ENCODE data around the gene TINAGL1. TPM values are rescaled to one million over a fixed set of nuclear protein-coding genes. Genes with fewer than 3 reads are reported as not detected.

Gene TINAGL1
- total and polyA plus RNA-seq, 12 donors = 139 to 336 (median 203) TPM

DNA sequence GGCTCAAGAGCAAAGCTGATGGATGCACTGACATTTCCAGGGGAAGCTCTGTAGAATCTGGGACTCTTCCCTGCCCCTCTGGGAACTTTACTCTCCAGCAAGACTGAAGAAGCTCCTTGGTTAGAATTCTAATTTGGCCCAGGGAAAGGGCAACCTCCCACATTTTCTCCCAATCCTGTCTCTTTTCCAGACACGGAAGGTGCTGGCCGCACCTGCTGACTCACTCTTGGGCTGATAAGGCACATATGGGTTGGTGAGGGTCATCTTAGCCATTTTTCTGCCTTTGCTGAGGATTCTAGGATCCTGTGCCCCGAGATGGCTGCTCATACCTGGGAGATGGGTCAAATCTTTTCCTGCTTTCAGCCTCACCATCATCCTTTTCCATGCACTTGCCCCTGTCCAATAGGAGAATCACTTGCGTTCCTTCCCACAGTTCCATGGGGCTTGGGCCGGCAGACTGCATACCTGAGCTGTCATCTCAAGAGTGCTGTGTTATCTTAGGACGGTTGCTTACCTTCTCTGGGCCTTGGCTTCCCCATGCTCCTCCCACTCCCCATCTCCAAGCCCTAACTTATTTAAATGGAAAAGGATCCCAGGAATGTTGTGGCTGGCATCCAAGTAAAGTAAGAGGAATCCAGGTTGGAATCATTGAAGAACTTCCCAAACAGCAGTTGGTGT lies 1.3 kb downstream of the TINAGL1 start:
- DNase-seq (no peak), ATAC-seq (peak in 1 of 8 donors; percentile 18)
- Histone ChIP-seq H3K36me3 (peaks cover 0 to 13% (median 0%) of the 10 kb centered on the region in 9 donors), H3K4me1 (peaks cover 40 to 76% (median 72%) of the 10 kb centered on the region in 9 donors), H3K27ac (peak overlapping the region; percentile 89 to 99 (median 97)), H3K27me3 (peaks cover 0 to 14% (median 0%) of the 10 kb centered on the region in 7 donors), H3K4me3 (peak overlapping the region; percentile 70 to 98 (median 91)), H3K9me3 (no peaks in the 10 kb centered on the region)
- intact Hi-C loops (cut with DNase I) = loop anchor here in 1 of 10 donors (10.0 kb wide), 1 partner anchor 217 kb away; no protein-coding TSS in a partner anchor
- TF ChIP-seq, protein P1, sequence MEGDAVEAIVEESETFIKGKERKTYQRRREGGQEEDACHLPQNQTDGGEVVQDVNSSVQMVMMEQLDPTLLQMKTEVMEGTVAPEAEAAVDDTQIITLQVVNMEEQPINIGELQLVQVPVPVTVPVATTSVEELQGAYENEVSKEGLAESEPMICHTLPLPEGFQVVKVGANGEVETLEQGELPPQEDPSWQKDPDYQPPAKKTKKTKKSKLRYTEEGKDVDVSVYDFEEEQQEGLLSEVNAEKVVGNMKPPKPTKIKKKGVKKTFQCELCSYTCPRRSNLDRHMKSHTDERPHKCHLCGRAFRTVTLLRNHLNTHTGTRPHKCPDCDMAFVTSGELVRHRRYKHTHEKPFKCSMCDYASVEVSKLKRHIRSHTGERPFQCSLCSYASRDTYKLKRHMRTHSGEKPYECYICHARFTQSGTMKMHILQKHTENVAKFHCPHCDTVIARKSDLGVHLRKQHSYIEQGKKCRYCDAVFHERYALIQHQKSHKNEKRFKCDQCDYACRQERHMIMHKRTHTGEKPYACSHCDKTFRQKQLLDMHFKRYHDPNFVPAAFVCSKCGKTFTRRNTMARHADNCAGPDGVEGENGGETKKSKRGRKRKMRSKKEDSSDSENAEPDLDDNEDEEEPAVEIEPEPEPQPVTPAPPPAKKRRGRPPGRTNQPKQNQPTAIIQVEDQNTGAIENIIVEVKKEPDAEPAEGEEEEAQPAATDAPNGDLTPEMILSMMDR (IDR thresholded peaks at IDR 0.05) = no peak
- WGBS, 2 donors = 34 to 37% methylated on average over 6 of the region's 6 CpGs

DNA sequence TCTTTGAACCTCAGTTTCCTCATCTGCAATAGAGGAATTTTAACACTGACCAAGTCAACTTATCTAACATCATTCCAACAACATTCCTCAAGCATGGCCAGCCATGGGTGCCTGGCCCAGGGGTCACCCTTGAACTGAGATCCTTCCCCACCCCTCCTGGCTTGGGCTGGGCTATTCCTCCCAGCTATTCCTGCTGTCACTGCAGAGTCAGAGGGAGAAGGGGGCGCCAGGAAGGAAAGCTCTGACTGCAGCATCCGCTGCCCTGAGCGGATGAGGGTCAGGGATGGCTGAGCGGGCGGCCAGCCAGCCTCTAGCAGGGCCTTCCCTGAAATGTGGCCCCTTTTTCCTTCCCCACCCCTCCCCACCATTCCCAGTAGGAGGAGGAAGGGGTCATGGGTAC lies 3.1 kb downstream of the TINAGL1 start:
- Histone ChIP-seq H3K9me3 (no peaks in the 10 kb centered on the region), H3K4me1 (peaks cover 39 to 76% (median 73%) of the 10 kb centered on the region in 9 donors), H3K27me3 (peaks cover 0 to 14% (median 0%) of the 10 kb centered on the region in 7 donors), H3K4me3 (peak overlapping the region; percentile 26 to 63 (median 48)), H3K27ac (peak overlapping the region; percentile 71 to 96 (median 94)), H3K36me3 (peaks cover 0 to 28% (median 5%) of the 10 kb centered on the region in 9 donors)
- DNase-seq (peak in 1 of 2 donors; percentile 73), ATAC-seq (peak in 7 of 8 donors; percentile 8 to 38 (median 16))
- 29 to 55% methylated on average over 5 of the region's 5 CpGs for WGBS, 2 donors
- intact Hi-C loops (cut with DNase I) = loop anchor here in 1 of 10 donors (10.0 kb wide), 1 partner anchor 215 kb away; no protein-coding TSS in a partner anchor
- TF ChIP-seq, protein P1 (IDR thresholded peaks at IDR 0.05) = no peak

DNA sequence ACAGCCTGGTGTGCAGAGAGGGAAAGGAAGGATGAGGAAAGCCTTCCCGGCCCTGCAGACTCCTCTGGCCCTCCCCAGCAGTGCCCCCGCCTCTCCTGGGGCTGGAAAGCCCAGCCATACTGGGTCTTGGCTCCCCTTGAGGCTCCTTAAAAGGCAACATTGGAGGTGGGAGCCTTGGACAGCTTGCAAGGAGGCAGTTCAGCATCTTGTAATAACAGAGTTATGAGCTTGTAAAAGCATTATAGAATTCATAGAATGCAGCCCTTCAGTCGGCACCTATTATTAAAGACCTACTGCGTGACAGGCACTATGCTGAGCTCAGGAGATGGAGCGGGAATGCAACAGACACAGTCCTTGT lies 4.2 kb downstream of the TINAGL1 start:
- Histone ChIP-seq H3K9me3 (no peaks in the 10 kb centered on the region), H3K4me3 (peak overlapping the region in 9 of 10 donors; percentile 17 to 55 (median 48)), H3K4me1 (peaks cover 36 to 76% (median 73%) of the 10 kb centered on the region in 9 donors), H3K27ac (peak overlapping the region; percentile 71 to 96 (median 94)), H3K27me3 (peaks cover 0 to 14% (median 0%) of the 10 kb centered on the region in 7 donors), H3K36me3 (peaks cover 6 to 39% (median 14%) of the 10 kb centered on the region in 9 donors)
- intact Hi-C loops (cut with DNase I) = no loop called here
- no peak for DNase-seq
- TF ChIP-seq, protein P1 (IDR thresholded peaks at IDR 0.05) = no peak
- no peak for ATAC-seq
- WGBS, 2 donors = 40 to 52% methylated on average over 5 of the region's 5 CpGs

DNA sequence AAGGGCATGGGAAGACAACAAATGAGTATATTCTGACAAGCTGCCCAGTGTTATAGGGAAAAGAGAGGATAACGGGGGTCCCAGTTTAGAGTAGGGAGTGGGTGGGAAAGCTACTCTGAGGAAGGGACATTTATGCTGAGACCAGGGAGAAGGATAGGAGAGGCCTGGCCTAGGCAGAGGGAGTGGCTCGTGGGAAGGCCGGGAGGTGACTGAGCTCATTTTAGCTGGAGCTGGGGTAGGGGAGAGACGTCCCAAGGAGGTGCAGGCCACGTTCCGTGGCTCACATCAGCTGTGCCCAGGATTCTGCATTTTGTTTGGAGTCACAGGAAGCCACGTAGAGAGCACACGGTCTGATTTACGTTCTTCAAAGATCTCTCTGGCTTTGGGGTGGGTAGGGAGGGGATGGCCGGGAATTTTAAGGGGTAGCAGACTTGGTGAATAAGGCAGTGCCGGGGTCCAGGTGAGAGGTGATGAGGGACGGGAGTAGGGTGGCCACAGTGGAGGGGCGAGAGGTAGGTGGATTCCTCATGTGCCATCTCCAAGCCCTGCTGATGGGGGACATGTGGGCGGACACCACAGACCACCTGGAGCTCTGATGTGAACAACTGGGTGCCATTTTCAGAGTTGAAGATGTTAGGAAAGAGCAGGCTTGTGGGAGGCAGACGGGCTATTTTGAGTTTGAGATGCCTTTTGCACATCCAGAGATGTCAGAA lies 4.7 kb downstream of the TINAGL1 start:
- TF ChIP-seq, protein P1 (IDR thresholded peaks at IDR 0.05) = no peak
- H3K27me3 ChIP-seq = peaks cover 0 to 14% (median 0%) of the 10 kb centered on the region in 7 donors
- peak overlapping the region; percentile 71 to 96 (median 94) for H3K27ac ChIP-seq
- H3K9me3 ChIP-seq = no peaks in the 10 kb centered on the region
- WGBS, 2 donors = 57 to 68% methylated on average over 15 of the region's 15 CpGs
- H3K4me1 ChIP-seq = peaks cover 31 to 76% (median 73%) of the 10 kb centered on the region in 9 donors
- intact Hi-C loops (cut with DNase I) = no loop called here
- ATAC-seq (no peak), DNase-seq (no peak)
- H3K36me3 ChIP-seq = peaks cover 6 to 44% (median 19%) of the 10 kb centered on the region in 9 donors
- peak overlapping the region in 8 of 10 donors; percentile 17 to 55 (median 48) for H3K4me3 ChIP-seq

Data from heart right ventricle (tissue), 16 donors.